OCI-LY7 (cell line): ENCODE measurements around the gene CAMK2B. TPM values are rescaled to one million over a fixed set of nuclear protein-coding genes. Genes with fewer than 3 reads are reported as not detected.

Source experiments
- BruUV-seq: library from RNA; stranded (reverse); fragments of 400-500 nt; replicated peaks from 2 replicates; lab custom pipeline; 2021; lab: Mats Ljungman, UMichigan
- CTCF ChIA-PET: fragments of 300-600 bp; sonication (Branson Sonifier 250); formaldehyde crosslinking; loops from one replicate; lab custom pipeline; 2022; ENCODE audit warnings: antibody characterized with exemption; ENCODE audit not compliant: unreplicated experiment; lab: Charles Lee
- POLR2A ChIA-PET: fragments of 300-600 bp; sonication (Branson Sonifier 250); formaldehyde crosslinking; loops from one replicate; lab custom pipeline; 2022; ENCODE audit warnings: antibody characterized with exemption; lab: Charles Lee
- DNase-seq: peaks from one replicate; pipeline ENCODE4 v3.0.0-alpha.2; 2015; ENCODE audit warnings: low spot score
- H2AFZ ChIP-seq: fragments of 200-600 bp; sonication (generic), shearing (Covaris generic); 2 replicates; pipeline ENCODE4 v1.6.1; 2014; ENCODE audit warnings: mild to moderate bottlenecking, antibody characterized with exemption, low read length, moderate library complexity
- H3K27ac ChIP-seq: fragments of 200-600 bp; sonication (generic); 2 replicates; pipeline ENCODE4 v1.5.1; 2014; ENCODE audit warnings: mixed run types, low read depth, mild to moderate bottlenecking, moderate library complexity, low read length, inconsistent platforms; ENCODE audit not compliant: poor library complexity, severe bottlenecking
- H3K36me3 ChIP-seq: fragments of 200-600 bp; sonication (generic); 2 replicates; pipeline ENCODE4 v1.6.1; 2014; ENCODE audit warnings: mild to moderate bottlenecking, antibody characterized with exemption, low read length, moderate library complexity, mixed read lengths; ENCODE audit not compliant: insufficient read depth
- H3K4me1 ChIP-seq: fragments of 200-600 bp; sonication (generic); 2 replicates; pipeline ENCODE4 v1.5.1; 2014; ENCODE audit warnings: mild to moderate bottlenecking, low read length; ENCODE audit not compliant: insufficient read depth, poor library complexity, severe bottlenecking
- H3K4me2 ChIP-seq: fragments of 200-600 bp; sonication (generic); 2 replicates; pipeline ENCODE4 v1.6.1; 2014; ENCODE audit warnings: mild to moderate bottlenecking, low read length
- H3K4me3 ChIP-seq: fragments of 200-600 bp; sonication (generic); 2 replicates; pipeline ENCODE4 v1.5.1; 2014; ENCODE audit warnings: mild to moderate bottlenecking, low read depth, low read length; ENCODE audit not compliant: poor library complexity, severe bottlenecking
- H3K79me2 ChIP-seq: fragments of 200-600 bp; sonication (generic); 2 replicates; pipeline ENCODE4 v1.6.1; 2016; ENCODE audit warnings: low read depth, mild to moderate bottlenecking, low read length, moderate library complexity, mixed read lengths; ENCODE audit not compliant: insufficient read depth
- H3K9me2 ChIP-seq: fragments of 200-600 bp; sonication (generic); 2 replicates; pipeline ENCODE4 v1.6.1; 2016; ENCODE audit warnings: mild to moderate bottlenecking, low read length, mixed read lengths; ENCODE audit not compliant: insufficient read depth
- H3K9me3 ChIP-seq: fragments of 200-600 bp; sonication (generic); 2 replicates; pipeline ENCODE4 v1.6.1; 2014; ENCODE audit warnings: mild to moderate bottlenecking, mixed run types, low read length, mixed read lengths
- H4K20me1 ChIP-seq: fragments of 200-600 bp; sonication (generic); 2 replicates; pipeline ENCODE4 v1.6.1; 2014; ENCODE audit warnings: mild to moderate bottlenecking, antibody characterized with exemption, low read length, moderate library complexity, mixed read lengths; ENCODE audit not compliant: insufficient read depth
- CTCF ChIP-seq: fragments of 200-600 bp; sonication (generic); conservative IDR thresholded peaks from 2 replicates; pipeline ENCODE4 v1.5.1; 2014; ENCODE audit warnings: mild to moderate bottlenecking, antibody characterized with exemption, low read length, moderate library complexity, mixed read lengths
- EZH2phosphoT487 ChIP-seq: fragments of 200-600 bp; sonication (generic); IDR thresholded peaks from 2 replicates; pipeline ENCODE4 v1.6.1; 2018; ENCODE audit warnings: low read depth, borderline replicate concordance, mild to moderate bottlenecking, mixed run types, antibody characterized with exemption, low read length, moderate library complexity, mixed read lengths
- intact Hi-C: fragments of 100-400 bp; cut with micrococcal nuclease; formaldehyde crosslinking; loops from one replicate; pipeline ENCODE4 v1.10.0; 2022; ENCODE audit not compliant: unreplicated experiment
- total RNA-seq, 2 experiments: library from RNA; depleted of rRNA in 1 of 2; stranded (reverse); fragments of >200 nt in 1 of 2; shearing (Covaris generic) in 1 of 2; gene quantifications; 2 replicates each; pipeline ENCODE4 v1.2.3, GENCODE V29; 2014 to 2022

Gene CAMK2B
- total RNA-seq, 2 experiments from 2014 or later = 0.66 to 1.1 TPM

GRCh38 chr7:44266526-44266925 is 58.9 kb downstream of the CAMK2B start:
- no TSS peak for BruUV-seq
- no peak for DNase-seq
- no peak overlapping the region for H3K4me3 ChIP-seq
- intact Hi-C loops = no loop called here
- POLR2A ChIA-PET = no interaction called here
- H3K4me2 ChIP-seq = no peak overlapping the region
- no peaks in the 10 kb centered on the region for H4K20me1 ChIP-seq
- H3K9me2 ChIP-seq = no peaks in the 10 kb centered on the region
- H2AFZ ChIP-seq = no peak overlapping the region
- no peak for TF ChIP-seq EZH2phosphoT487
- TF ChIP-seq CTCF = no peak
- no peaks in the 10 kb centered on the region for H3K9me3 ChIP-seq
- CTCF ChIA-PET = no interaction called here
- H3K4me1 ChIP-seq = no peaks in the 10 kb centered on the region
- no peaks in the 10 kb centered on the region for H3K79me2 ChIP-seq
- H3K27ac ChIP-seq = no peak overlapping the region
- no peaks in the 10 kb centered on the region for H3K36me3 ChIP-seq

GRCh38 chr7:44265728-44266127 is 59.7 kb downstream of the CAMK2B start:
- H2AFZ ChIP-seq = no peak overlapping the region
- POLR2A ChIA-PET = interaction anchor here (1.0 kb wide), 1 partner anchor 15 kb away, joined by 6 read pairs; no protein-coding TSS in a partner anchor
- no peak overlapping the region for H3K4me3 ChIP-seq
- H3K9me3 ChIP-seq = no peaks in the 10 kb centered on the region
- H3K4me2 ChIP-seq = no peak overlapping the region
- CTCF ChIA-PET = no interaction called here
- no peaks in the 10 kb centered on the region for H3K36me3 ChIP-seq
- no peaks in the 10 kb centered on the region for H3K4me1 ChIP-seq
- no peak overlapping the region for H3K27ac ChIP-seq
- no peak for TF ChIP-seq CTCF
- no peak for TF ChIP-seq EZH2phosphoT487
- intact Hi-C loops = no loop called here
- no peaks in the 10 kb centered on the region for H4K20me1 ChIP-seq
- no peaks in the 10 kb centered on the region for H3K79me2 ChIP-seq
- DNase-seq = no peak
- no peaks in the 10 kb centered on the region for H3K9me2 ChIP-seq
- BruUV-seq = no TSS peak

GRCh38 chr7:44264221-44264931 is 61.0 kb downstream of the CAMK2B start:
- ChIA-PET POLR2A (no interaction called here), CTCF (no interaction called here)

More at GRCh38 chr7:44264221-44264931, 61.0 kb downstream of the CAMK2B start:
- H3K4me2 ChIP-seq = no peak overlapping the region
- no peaks in the 10 kb centered on the region for H3K4me1 ChIP-seq
- H4K20me1 ChIP-seq = no peaks in the 10 kb centered on the region
- no TSS peak for BruUV-seq
- no peak overlapping the region for H3K27ac ChIP-seq
- no peaks in the 10 kb centered on the region for H3K36me3 ChIP-seq
- TF ChIP-seq CTCF = no peak
- TF ChIP-seq EZH2phosphoT487 = no peak
- DNase-seq = no peak
- no peak overlapping the region for H3K4me3 ChIP-seq
- intact Hi-C loops = no loop called here
- no peaks in the 10 kb centered on the region for H3K79me2 ChIP-seq
- no peak overlapping the region for H2AFZ ChIP-seq
- no peaks in the 10 kb centered on the region for H3K9me3 ChIP-seq
- H3K9me2 ChIP-seq = no peaks in the 10 kb centered on the region
